HepG2 (cell line): ENCODE measurements around the gene METTL26. TPM values are rescaled to one million over a fixed set of nuclear protein-coding genes. Genes with fewer than 3 reads are reported as not detected.

ENCODE experiments used
- CCAR2 ChIP-seq: fragments of 200-400 bp; formaldehyde crosslinking; optimal IDR thresholded peaks from 2 replicates; pipeline ENCODE3; 2018; ENCODE audit warnings: low read depth, mild to moderate bottlenecking, low read length, moderate library complexity
- DNMT1 ChIP-seq: sonication (generic); formaldehyde crosslinking; IDR thresholded peaks from 2 replicates; pipeline ENCODE4 v1.5.1; 2020; ENCODE audit warnings: mild to moderate bottlenecking, missing genetic modification reagents
- KAT7 ChIP-seq: IDR thresholded peaks from 2 replicates; pipeline ENCODE4 v1.6.1; 2018; ENCODE audit warnings: borderline replicate concordance, missing compliant biosample characterization
- LCORL ChIP-seq, 2 experiments: fragments of 450-650 bp in 1 of 2; sonication (generic) in 1 of 2; formaldehyde crosslinking in 1 of 2; IDR thresholded peaks; 2 replicates each; pipeline versions ENCODE4 v1.5.0 to v1.6.1; 2017 to 2020; ENCODE audit warnings: antibody characterized with exemption in 1 of 2, missing genetic modification reagents in 1 of 2
- MAFF ChIP-seq: IDR thresholded peaks from 2 replicates; pipeline ENCODE4 v1.6.1; 2011; ENCODE audit warnings: low read depth, low read length, improper control_type of control experiment
- NFYB ChIP-seq: sonication (generic); formaldehyde crosslinking; IDR thresholded peaks from 2 replicates; pipeline ENCODE4 v1.4.0; 2020; ENCODE audit warnings: missing genetic modification reagents
- RBAK ChIP-seq: sonication (generic); formaldehyde crosslinking; IDR thresholded peaks from 2 replicates; pipeline ENCODE4 v1.5.1; 2020; ENCODE audit warnings: mild to moderate bottlenecking, missing genetic modification reagents
- REPIN1 ChIP-seq: sonication (generic); formaldehyde crosslinking; IDR thresholded peaks from 2 replicates; pipeline ENCODE4 v1.8.0; 2022; ENCODE audit warnings: missing genetic modification reagents, low read depth, mild to moderate bottlenecking, borderline replicate concordance
- TAF15 ChIP-seq: fragments of 200-400 bp; formaldehyde crosslinking; IDR thresholded peaks from one replicate; pipeline ENCODE4 v1.6.1; 2018; ENCODE audit warnings: mild to moderate bottlenecking, low read depth, low read length; ENCODE audit not compliant: poor library complexity, severe bottlenecking
- YY1 ChIP-seq: IDR thresholded peaks from 2 replicates; pipeline ENCODE4 v1.6.1; 2011; ENCODE audit warnings: low read length, low read depth, moderate library complexity, mild to moderate bottlenecking; ENCODE audit not compliant: insufficient read depth, insufficient replicate concordance
- ZFP36 ChIP-seq: fragments of 150-350 bp; IDR thresholded peaks from 2 replicates; pipeline ENCODE4 v1.6.1; 2018; ENCODE audit warnings: borderline replicate concordance, low read length, low read depth; ENCODE audit not compliant: partially characterized antibody
- ZNF564 ChIP-seq: sonication (generic); formaldehyde crosslinking; IDR thresholded peaks from 2 replicates; pipeline ENCODE4 v1.8.1; 2023; ENCODE audit warnings: mild to moderate bottlenecking, missing genetic modification reagents
- ZNF788 ChIP-seq: sonication (generic); formaldehyde crosslinking; IDR thresholded peaks from 2 replicates; pipeline ENCODE4 v1.5.0; 2020; ENCODE audit warnings: mild to moderate bottlenecking, missing genetic modification reagents, borderline replicate concordance
- polyA plus RNA-seq, 8 experiments: library from polyadenylated mRNA; depleted of rRNA in 3 of 8; stranded (reverse) in 7 of 8; unstranded in 1 of 8; fragments of >200 nt; fragmentation: Illumina TruSeq in 4 of 8; extraction: Trizol in 4 of 8; gene quantifications; 2 replicates each; pipeline versions ENCODE4 v1.2.1 to v1.2.3, GENCODE V29; 2011 to 2016; ENCODE audit warnings: low read depth in 4 of 8, missing spikeins in 1 of 8, mixed read lengths in 1 of 8; ENCODE audit not compliant: insufficient read depth in 1 of 8
- total RNA-seq, 5 experiments: library from RNA; depleted of rRNA; stranded (reverse); fragments of >200 nt; fragmentation: Illumina TruSeq; extraction: Trizol; gene quantifications; 2 replicates each; pipeline ENCODE4 v1.2.3, GENCODE V29; 2016; ENCODE audit warnings: low read depth in 1 of 5
- TF ChIP-seq, protein P1 (sequence below): sonication (generic); formaldehyde crosslinking; IDR thresholded peaks from 2 replicates; pipeline ENCODE4 v1.4.0; 2020; ENCODE audit warnings: missing genetic modification reagents
- TF ChIP-seq, protein P2 (sequence below): sonication (generic); formaldehyde crosslinking; IDR thresholded peaks from 2 replicates; pipeline ENCODE4 v1.4.0; 2020; ENCODE audit warnings: mild to moderate bottlenecking, missing genetic modification reagents
- TF ChIP-seq, protein P3 (sequence below): sonication (generic); formaldehyde crosslinking; IDR thresholded peaks from 2 replicates; pipeline ENCODE4 v1.4.0; 2020; ENCODE audit warnings: low read depth, mild to moderate bottlenecking, missing genetic modification reagents
- TF ChIP-seq, protein P4 (sequence below): IDR thresholded peaks from 2 replicates; pipeline ENCODE4 v1.6.1; 2018; ENCODE audit warnings: missing genetic modification reagents, mild to moderate bottlenecking, missing compliant biosample characterization

Gene METTL26
- total and polyA plus RNA-seq, 2 of the 13 experiments (the other 11 are each of a cell fraction or from before 2014, with no cell fraction given): 65.5 to 70.1 TPM

- TF ChIP-seq, protein P1, sequence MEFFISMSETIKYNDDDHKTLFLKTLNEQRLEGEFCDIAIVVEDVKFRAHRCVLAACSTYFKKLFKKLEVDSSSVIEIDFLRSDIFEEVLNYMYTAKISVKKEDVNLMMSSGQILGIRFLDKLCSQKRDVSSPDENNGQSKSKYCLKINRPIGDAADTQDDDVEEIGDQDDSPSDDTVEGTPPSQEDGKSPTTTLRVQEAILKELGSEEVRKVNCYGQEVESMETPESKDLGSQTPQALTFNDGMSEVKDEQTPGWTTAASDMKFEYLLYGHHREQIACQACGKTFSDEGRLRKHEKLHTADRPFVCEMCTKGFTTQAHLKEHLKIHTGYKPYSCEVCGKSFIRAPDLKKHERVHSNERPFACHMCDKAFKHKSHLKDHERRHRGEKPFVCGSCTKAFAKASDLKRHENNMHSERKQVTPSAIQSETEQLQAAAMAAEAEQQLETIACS (CRISPR knock-in tag): no peak
- TF ChIP-seq YY1: no peak
- no peak for TF ChIP-seq NFYB (CRISPR knock-in tag)
- no peak for TF ChIP-seq CCAR2
- TF ChIP-seq, protein P2, sequence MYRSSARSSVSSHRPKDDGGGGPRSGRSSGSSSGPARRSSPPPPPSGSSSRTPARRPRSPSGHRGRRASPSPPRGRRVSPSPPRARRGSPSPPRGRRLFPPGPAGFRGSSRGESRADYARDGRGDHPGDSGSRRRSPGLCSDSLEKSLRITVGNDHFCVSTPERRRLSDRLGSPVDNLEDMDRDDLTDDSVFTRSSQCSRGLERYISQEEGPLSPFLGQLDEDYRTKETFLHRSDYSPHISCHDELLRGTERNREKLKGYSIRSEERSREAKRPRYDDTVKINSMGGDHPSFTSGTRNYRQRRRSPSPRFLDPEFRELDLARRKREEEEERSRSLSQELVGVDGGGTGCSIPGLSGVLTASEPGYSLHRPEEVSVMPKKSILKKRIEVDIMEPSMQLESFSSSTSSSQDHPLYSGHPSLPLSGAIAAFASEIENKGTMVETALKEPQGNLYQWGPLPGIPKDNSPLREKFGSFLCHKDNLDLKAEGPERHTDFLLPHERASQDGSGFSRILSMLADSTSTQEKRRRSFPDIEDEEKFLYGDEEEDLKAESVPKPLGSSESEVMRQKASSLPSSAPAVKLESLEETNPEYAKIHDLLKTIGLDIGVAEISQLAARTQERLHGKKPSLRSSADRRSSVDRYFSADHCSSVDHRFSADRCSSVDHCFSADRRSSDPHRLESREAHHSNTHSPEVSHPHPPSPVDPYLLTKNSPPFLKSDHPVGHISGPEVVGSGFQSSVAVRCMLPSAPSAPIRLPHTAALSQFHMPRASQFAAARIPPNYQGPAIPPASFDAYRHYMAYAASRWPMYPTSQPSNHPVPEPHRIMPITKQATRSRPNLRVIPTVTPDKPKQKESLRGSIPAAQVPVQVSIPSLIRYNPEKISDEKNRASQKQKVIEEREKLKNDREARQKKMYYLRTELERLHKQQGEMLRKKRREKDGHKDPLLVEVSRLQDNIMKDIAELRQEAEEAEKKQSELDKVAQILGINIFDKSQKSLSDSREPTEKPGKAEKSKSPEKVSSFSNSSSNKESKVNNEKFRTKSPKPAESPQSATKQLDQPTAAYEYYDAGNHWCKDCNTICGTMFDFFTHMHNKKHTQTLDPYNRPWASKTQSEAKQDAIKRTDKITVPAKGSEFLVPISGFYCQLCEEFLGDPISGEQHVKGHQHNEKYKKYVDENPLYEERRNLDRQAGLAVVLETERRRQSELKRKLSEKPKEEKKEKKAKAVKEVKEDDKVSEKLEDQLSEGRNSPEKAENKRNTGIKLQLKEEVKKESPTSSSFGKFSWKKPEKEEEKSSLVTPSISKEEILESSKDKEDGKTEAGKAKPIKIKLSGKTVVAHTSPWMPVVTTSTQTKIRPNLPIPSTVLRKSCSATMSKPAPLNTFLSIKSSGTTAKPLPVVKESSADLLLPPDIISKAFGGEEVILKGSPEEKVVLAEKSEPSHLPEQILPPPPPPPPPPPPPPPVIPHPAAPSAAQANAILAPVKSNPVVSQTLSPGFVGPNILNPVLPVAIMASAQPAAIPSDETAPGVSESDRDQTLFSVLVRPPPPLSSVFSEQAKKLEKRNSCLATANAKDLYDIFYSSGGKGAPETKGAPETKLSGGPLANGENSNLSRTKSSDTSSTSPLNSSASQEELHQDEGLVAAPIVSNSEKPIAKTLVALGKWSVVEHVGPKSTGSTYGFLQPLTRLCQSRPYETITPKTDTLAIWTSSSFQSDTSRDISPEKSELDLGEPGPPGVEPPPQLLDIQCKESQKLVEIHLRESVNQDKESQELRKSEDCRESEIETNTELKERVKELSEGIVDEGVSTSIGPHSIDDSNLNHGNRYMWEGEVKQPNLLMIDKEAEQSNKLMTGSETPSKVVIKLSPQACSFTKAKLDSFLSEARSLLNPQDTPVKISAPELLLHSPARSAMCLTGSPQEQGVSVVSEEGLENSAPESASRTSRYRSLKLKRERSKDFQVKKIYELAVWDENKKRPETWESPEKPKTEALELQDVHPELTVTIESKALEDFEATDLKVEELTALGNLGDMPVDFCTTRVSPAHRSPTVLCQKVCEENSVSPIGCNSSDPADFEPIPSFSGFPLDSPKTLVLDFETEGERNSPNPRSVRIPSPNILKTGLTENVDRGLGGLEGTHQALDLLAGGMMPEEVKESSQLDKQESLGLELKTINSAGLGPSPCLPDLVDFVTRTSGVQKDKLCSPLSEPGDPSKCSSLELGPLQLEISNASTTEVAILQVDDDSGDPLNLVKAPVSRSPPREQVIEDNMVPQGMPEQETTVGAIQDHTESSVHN (CRISPR knock-in tag): no peak
- TF ChIP-seq RBAK: no peak
- no peak for TF ChIP-seq LCORL (IDR thresholded peaks at IDR 0.05)
- 0 out of 2 replicates have a peak, but pooled peaks have one; percentile 25 for TF ChIP-seq LCORL (CRISPR knock-in tag; IDR thresholded peaks at IDR 0.05)
- TF ChIP-seq REPIN1 (CRISPR knock-in tag): 0 out of 2 replicates have a peak, but pooled peaks have one; percentile 27
- TF ChIP-seq KAT7: no peak
- TF ChIP-seq TAF15: no peak
- TF ChIP-seq DNMT1 (CRISPR knock-in tag): no peak
- TF ChIP-seq, protein P3, sequence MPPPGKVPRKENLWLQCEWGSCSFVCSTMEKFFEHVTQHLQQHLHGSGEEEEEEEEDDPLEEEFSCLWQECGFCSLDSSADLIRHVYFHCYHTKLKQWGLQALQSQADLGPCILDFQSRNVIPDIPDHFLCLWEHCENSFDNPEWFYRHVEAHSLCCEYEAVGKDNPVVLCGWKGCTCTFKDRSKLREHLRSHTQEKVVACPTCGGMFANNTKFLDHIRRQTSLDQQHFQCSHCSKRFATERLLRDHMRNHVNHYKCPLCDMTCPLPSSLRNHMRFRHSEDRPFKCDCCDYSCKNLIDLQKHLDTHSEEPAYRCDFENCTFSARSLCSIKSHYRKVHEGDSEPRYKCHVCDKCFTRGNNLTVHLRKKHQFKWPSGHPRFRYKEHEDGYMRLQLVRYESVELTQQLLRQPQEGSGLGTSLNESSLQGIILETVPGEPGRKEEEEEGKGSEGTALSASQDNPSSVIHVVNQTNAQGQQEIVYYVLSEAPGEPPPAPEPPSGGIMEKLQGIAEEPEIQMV: no peak
- TF ChIP-seq ZNF788 (CRISPR knock-in tag): no peak
- no peak for TF ChIP-seq ZFP36
- TF ChIP-seq ZNF564 (CRISPR knock-in tag): no peak
- no peak for TF ChIP-seq MAFF
- TF ChIP-seq, protein P4, sequence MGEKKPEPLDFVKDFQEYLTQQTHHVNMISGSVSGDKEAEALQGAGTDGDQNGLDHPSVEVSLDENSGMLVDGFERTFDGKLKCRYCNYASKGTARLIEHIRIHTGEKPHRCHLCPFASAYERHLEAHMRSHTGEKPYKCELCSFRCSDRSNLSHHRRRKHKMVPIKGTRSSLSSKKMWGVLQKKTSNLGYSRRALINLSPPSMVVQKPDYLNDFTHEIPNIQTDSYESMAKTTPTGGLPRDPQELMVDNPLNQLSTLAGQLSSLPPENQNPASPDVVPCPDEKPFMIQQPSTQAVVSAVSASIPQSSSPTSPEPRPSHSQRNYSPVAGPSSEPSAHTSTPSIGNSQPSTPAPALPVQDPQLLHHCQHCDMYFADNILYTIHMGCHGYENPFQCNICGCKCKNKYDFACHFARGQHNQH: no peak
These were observed 50.0 kb downstream of the METTL26 start (continued) for GRCh38 chr16:586047-586644.
